Astrocyte (in vitro differentiated cells and primary cell): ENCODE measurements around the gene PDZRN4. TPM values are rescaled to one million over a fixed set of nuclear protein-coding genes. Genes with fewer than 3 reads are reported as not detected.

Experiments used
- DNase-seq: peaks from one replicate; pipeline ENCODE4 v3.0.0-alpha.2; 2010; ENCODE audit warnings: low read depth
- FAIRE-seq: peaks from 2 replicates; lab custom pipeline; 2011; peaks lifted over from hg19 to GRCh38; lab: Jason Lieb, UNC
- H2AFZ ChIP-seq: 2 replicates; pipeline ENCODE4 v1.6.0; 2012; ENCODE audit warnings: low read depth, low read length, inconsistent platforms
- H3K27ac ChIP-seq: 2 replicates; pipeline ENCODE4 v1.5.1; 2011; ENCODE audit warnings: low read depth, low read length, inconsistent platforms
- H3K27me3 ChIP-seq: 2 replicates; pipeline ENCODE4 v1.6.0; 2011; ENCODE audit warnings: low read length, inconsistent platforms; ENCODE audit not compliant: insufficient read depth
- H3K36me3 ChIP-seq: 2 replicates; pipeline ENCODE4 v1.5.1; 2011; ENCODE audit warnings: low read length, inconsistent platforms; ENCODE audit not compliant: insufficient read depth
- H3K4me1 ChIP-seq: 2 replicates; pipeline ENCODE4 v1.5.1; 2011; ENCODE audit warnings: low read length, inconsistent platforms; ENCODE audit not compliant: insufficient read depth
- H3K4me2 ChIP-seq: 2 replicates; pipeline ENCODE4 v1.6.0; 2012; ENCODE audit warnings: low read length, inconsistent platforms
- H3K4me3 ChIP-seq: 2 replicates; pipeline ENCODE4 v1.5.1; 2011; ENCODE audit warnings: low read depth, mild to moderate bottlenecking, low read length, inconsistent platforms; ENCODE audit not compliant: insufficient read depth
- H3K79me2 ChIP-seq: 2 replicates; pipeline ENCODE4 v1.6.0; 2012; ENCODE audit warnings: mild to moderate bottlenecking, low read length, inconsistent platforms; ENCODE audit not compliant: insufficient read depth
- H3K9ac ChIP-seq: 2 replicates; pipeline ENCODE4 v1.6.0; 2012; ENCODE audit warnings: mild to moderate bottlenecking, low read length, inconsistent platforms
- H3K9me3 ChIP-seq: 2 replicates; pipeline ENCODE4 v1.5.1; 2012; ENCODE audit warnings: low read depth, mild to moderate bottlenecking, low read length, inconsistent platforms; ENCODE audit not compliant: insufficient read depth
- H4K20me1 ChIP-seq: 2 replicates; pipeline ENCODE4 v1.6.0; 2012; ENCODE audit warnings: low read length, inconsistent platforms; ENCODE audit not compliant: insufficient read depth
- H3K27ac Mint-ChIP-seq: one replicate; pipeline ENCODE4 v1.8.0; 2021; ENCODE audit warnings: mild to moderate bottlenecking, mixed read lengths; ENCODE audit not compliant: unreplicated experiment
- H3K27me3 Mint-ChIP-seq: one replicate; pipeline ENCODE4 v1.8.0; 2021; ENCODE audit warnings: low read depth, mixed read lengths; ENCODE audit not compliant: unreplicated experiment
- H3K36me3 Mint-ChIP-seq: one replicate; pipeline ENCODE4 v1.8.0; 2021; ENCODE audit warnings: low read depth, mixed read lengths; ENCODE audit not compliant: unreplicated experiment
- H3K4me1 Mint-ChIP-seq: one replicate; pipeline ENCODE4 v1.8.0; 2021; ENCODE audit warnings: low read depth, mixed read lengths; ENCODE audit not compliant: unreplicated experiment
- H3K4me3 Mint-ChIP-seq: one replicate; pipeline ENCODE4 v1.8.0; 2021; ENCODE audit warnings: mild to moderate bottlenecking, moderate library complexity, mixed read lengths; ENCODE audit not compliant: unreplicated experiment
- H3K9me3 Mint-ChIP-seq: one replicate; pipeline ENCODE4 v1.8.0; 2021; ENCODE audit warnings: mild to moderate bottlenecking, mixed read lengths; ENCODE audit not compliant: unreplicated experiment
- EZH2 ChIP-seq: IDR thresholded peaks from 2 replicates; pipeline ENCODE4 v1.6.1; 2012; ENCODE audit warnings: mild to moderate bottlenecking, low read length, inconsistent platforms; ENCODE audit not compliant: insufficient read depth
- total RNA-seq: library from RNA; stranded (reverse); gene quantifications from 2 replicates; pipeline ENCODE4 v1.2.1, GENCODE V29; 2021
- TF ChIP-seq, protein P1 (sequence below): IDR thresholded peaks from 2 replicates; pipeline ENCODE4 v1.5.1; 2011; ENCODE audit warnings: low read depth, mild to moderate bottlenecking, inconsistent platforms, low read length, moderate library complexity; ENCODE audit not compliant: insufficient read depth

Gene PDZRN4
- total RNA-seq, 1 donor from 2014 or later: not detected

- Histone ChIP-seq H3K27ac (no peak overlapping the region), H3K9me3 (peaks cover 2% of the 10 kb centered on the region), H3K4me3 (no peak overlapping the region), H3K9ac (no peak overlapping the region), H3K27me3 (no peaks in the 10 kb centered on the region), H2AFZ (no peak overlapping the region), H3K36me3 (no peaks in the 10 kb centered on the region), H3K79me2 (no peaks in the 10 kb centered on the region), H3K4me1 (no peaks in the 10 kb centered on the region), H3K4me2 (no peak overlapping the region), H4K20me1 (no peaks in the 10 kb centered on the region)
- DNase-seq (no peak), FAIRE-seq (no peak)
- Mint-ChIP-seq H3K36me3 (no peaks in the 10 kb centered on the region), H3K27ac (no peak overlapping the region), H3K4me3 (no peak overlapping the region), H3K27me3 (no peaks in the 10 kb centered on the region), H3K4me1 (no peaks in the 10 kb centered on the region), H3K9me3 (peaks cover 5% of the 10 kb centered on the region)
- no peak for TF ChIP-seq EZH2
- TF ChIP-seq, protein P1, sequence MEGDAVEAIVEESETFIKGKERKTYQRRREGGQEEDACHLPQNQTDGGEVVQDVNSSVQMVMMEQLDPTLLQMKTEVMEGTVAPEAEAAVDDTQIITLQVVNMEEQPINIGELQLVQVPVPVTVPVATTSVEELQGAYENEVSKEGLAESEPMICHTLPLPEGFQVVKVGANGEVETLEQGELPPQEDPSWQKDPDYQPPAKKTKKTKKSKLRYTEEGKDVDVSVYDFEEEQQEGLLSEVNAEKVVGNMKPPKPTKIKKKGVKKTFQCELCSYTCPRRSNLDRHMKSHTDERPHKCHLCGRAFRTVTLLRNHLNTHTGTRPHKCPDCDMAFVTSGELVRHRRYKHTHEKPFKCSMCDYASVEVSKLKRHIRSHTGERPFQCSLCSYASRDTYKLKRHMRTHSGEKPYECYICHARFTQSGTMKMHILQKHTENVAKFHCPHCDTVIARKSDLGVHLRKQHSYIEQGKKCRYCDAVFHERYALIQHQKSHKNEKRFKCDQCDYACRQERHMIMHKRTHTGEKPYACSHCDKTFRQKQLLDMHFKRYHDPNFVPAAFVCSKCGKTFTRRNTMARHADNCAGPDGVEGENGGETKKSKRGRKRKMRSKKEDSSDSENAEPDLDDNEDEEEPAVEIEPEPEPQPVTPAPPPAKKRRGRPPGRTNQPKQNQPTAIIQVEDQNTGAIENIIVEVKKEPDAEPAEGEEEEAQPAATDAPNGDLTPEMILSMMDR: no peak
Measured at GRCh38 chr12:41364211-41364610, 176.1 kb downstream of the PDZRN4 start.

DNA sequence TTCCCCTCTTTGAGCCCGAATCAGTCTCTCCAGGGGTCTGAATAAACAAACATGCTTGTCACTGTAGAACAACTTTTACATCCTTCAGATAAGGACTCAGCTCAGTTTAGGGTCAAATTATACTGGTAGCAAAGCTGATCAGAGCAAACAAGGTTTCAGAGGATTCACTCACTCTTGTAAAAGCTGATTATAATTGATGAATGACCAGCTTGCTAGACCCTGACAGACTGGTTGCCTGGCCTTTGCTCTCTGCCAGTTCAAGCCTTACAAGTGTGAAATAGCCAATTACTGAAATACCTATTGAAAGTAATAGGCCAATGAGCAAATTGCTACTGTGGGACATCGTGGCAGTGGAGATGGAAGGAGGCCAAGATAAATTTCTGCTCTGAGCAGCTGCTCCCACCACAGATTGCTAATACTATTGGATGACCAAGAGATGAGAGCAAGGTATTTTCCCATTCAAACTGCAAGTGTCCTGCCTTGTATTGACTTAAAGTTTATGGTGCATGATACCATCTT, 177.6 kb downstream of the PDZRN4 start:
- H3K27me3 Mint-ChIP-seq: no peaks in the 10 kb centered on the region
- no peaks in the 10 kb centered on the region for H3K4me1 Mint-ChIP-seq
- H3K36me3 Mint-ChIP-seq: no peaks in the 10 kb centered on the region
- no peak overlapping the region for H3K4me2 ChIP-seq
- H3K27ac ChIP-seq: no peak overlapping the region
- no peak overlapping the region for H2AFZ ChIP-seq
- no peak overlapping the region for H3K27ac Mint-ChIP-seq
- DNase-seq: peak; percentile 4
- no peaks in the 10 kb centered on the region for H3K79me2 ChIP-seq
- H3K27me3 ChIP-seq: no peaks in the 10 kb centered on the region
- TF ChIP-seq EZH2: no peak
- TF ChIP-seq, protein P1: no peak
- FAIRE-seq: no peak
- H3K4me3 Mint-ChIP-seq: no peak overlapping the region
- peaks cover 5% of the 10 kb centered on the region for H3K9me3 Mint-ChIP-seq
- no peak overlapping the region for H3K9ac ChIP-seq
- H3K9me3 ChIP-seq: peaks cover 2% of the 10 kb centered on the region
- H3K4me1 ChIP-seq: no peaks in the 10 kb centered on the region
- no peaks in the 10 kb centered on the region for H4K20me1 ChIP-seq
- H3K36me3 ChIP-seq: no peaks in the 10 kb centered on the region
- H3K4me3 ChIP-seq: no peak overlapping the region

DNA sequence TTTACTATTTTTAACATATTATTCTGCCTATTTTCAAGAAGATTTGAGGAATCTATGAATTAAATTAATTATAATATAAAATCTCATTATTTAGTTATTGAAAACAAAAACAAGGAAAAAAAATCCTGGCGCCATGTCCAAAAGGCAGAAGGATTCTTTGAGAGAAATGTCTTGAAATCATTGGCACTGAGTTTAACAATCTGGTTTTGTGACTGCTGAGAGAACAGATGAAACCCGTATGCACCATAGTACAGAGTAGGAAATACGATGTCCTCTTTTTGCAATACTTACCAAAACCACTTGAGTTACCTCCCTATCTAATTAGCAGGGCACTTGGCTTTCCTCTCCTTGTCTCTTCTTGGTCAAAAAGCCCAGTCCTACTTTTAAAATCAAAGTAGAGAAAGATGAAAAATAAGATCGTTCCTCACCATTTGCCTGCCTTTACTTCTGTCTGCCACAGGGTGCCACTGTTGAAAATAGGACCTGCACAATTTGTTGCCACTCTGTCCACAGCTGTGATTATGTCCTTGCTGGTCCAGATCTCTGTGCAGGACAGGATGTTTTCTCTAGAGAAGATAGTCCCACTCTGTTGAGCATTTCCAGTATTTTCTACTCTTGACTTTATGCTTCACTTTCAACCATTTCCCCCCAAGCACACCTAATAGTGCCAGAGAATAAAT, 179.7 kb downstream of the PDZRN4 start:
- Histone ChIP-seq H3K27me3 (no peaks in the 10 kb centered on the region), H3K27ac (no peak overlapping the region), H3K9ac (no peak overlapping the region), H3K9me3 (peaks cover 2% of the 10 kb centered on the region), H3K4me1 (no peaks in the 10 kb centered on the region), H3K79me2 (no peaks in the 10 kb centered on the region), H3K36me3 (no peaks in the 10 kb centered on the region), H2AFZ (no peak overlapping the region), H4K20me1 (no peaks in the 10 kb centered on the region), H3K4me3 (no peak overlapping the region), H3K4me2 (no peak overlapping the region)
- no peak for TF ChIP-seq EZH2
- TF ChIP-seq, protein P1: peak; percentile 11
- H3K36me3 Mint-ChIP-seq: no peaks in the 10 kb centered on the region
- no peak for FAIRE-seq
- H3K27me3 Mint-ChIP-seq: no peaks in the 10 kb centered on the region
- H3K27ac Mint-ChIP-seq: no peak overlapping the region
- peaks cover 8% of the 10 kb centered on the region for H3K9me3 Mint-ChIP-seq
- H3K4me3 Mint-ChIP-seq: no peak overlapping the region
- no peaks in the 10 kb centered on the region for H3K4me1 Mint-ChIP-seq
- DNase-seq: no peak
